ENCODE results near the gene IL34. TPM values are rescaled to one million over a fixed set of nuclear protein-coding genes. Genes with fewer than 3 reads are reported as not detected.
A peak's percentile ranks its signal among the peaks of the same experiment; 100 is the strongest.

IL34 gene
- total and polyA plus RNA-seq, 2 of the 13 experiments (the other 11 are each of a cell fraction or from before 2014, with no cell fraction given) = 1.2 to 1.3 TPM

GRCh38 chr16:70685938-70686375 is 39.6 kb downstream of the IL34 start, which contains the start of gene MTSS2 (continued):
- TF ChIP-seq PRDM10 (CRISPR knock-in tag; IDR thresholded peaks at IDR 0.05; ENCODE audit: low read depth) (no peak), GMEB2 (CRISPR knock-in tag; IDR thresholded peaks at IDR 0.05; ENCODE audit: low read depth) (no peak), PREB (CRISPR knock-in tag; IDR thresholded peaks at IDR 0.05) (no peak), ZKSCAN1 (IDR thresholded peaks at IDR 0.05; ENCODE audit: low read length) (no peak), ZNF556 (CRISPR knock-in tag; IDR thresholded peaks at IDR 0.05; ENCODE audit: borderline replicate concordance) (peak; percentile 59; the same call in 1 of the 2 replicates), STAT5B (CRISPR knock-in tag; IDR thresholded peaks at IDR 0.05) (no peak), ZBTB26 (CRISPR knock-in tag; IDR thresholded peaks at IDR 0.05; ENCODE audit: borderline replicate concordance) (no peak), AGO2 (optimal IDR thresholded peaks at IDR 0.05; ENCODE audit: low read depth, low read length) (no peak), RXRB (CRISPR knock-in tag; IDR thresholded peaks at IDR 0.05; ENCODE audit: borderline replicate concordance) (no peak), HNF1B (CRISPR knock-in tag; IDR thresholded peaks at IDR 0.05) (no peak), ZNF101 (CRISPR knock-in tag; IDR thresholded peaks at IDR 0.05; ENCODE audit: borderline replicate concordance, low read depth) (no peak), ZNF772 (CRISPR knock-in tag; IDR thresholded peaks at IDR 0.05) (0 out of 2 replicates have a peak, but pooled peaks have one; percentile 49), MAFG (CRISPR knock-in tag; IDR thresholded peaks at IDR 0.05) (no peak), REPIN1 (CRISPR knock-in tag; IDR thresholded peaks at IDR 0.05; ENCODE audit: borderline replicate concordance, low read depth) (peak; percentile 49; the same call in 1 of the 2 replicates), ZNF431 (CRISPR knock-in tag; IDR thresholded peaks at IDR 0.05; ENCODE audit: borderline replicate concordance, low read depth) (0 out of 2 replicates have a peak, but pooled peaks have one; percentile 39), PAX8 (CRISPR knock-in tag; IDR thresholded peaks at IDR 0.05; ENCODE audit: borderline replicate concordance) (peak; percentile 72; the same call in 1 of the 2 replicates), NCOR1 (IDR thresholded peaks at IDR 0.05; ENCODE audit: borderline replicate concordance, low read length) (no peak), ZNF326 (CRISPR knock-in tag; IDR thresholded peaks at IDR 0.05; ENCODE audit: borderline replicate concordance) (0 out of 2 replicates have a peak, but pooled peaks have one; percentile 49), EEA1 (CRISPR knock-in tag; IDR thresholded peaks at IDR 0.05; ENCODE audit: borderline replicate concordance) (no peak)
